ENCODE measurements around the gene POLE2.
"Not testable (repeated sequence)": the region's sequence is repeated elsewhere in the genome, so short reads cannot be mapped to it uniquely, and the experiment has no call there.

POLE2 gene

GRCh38 chr14:49657500-49657899 lies 30.5 kb downstream of the POLE2 start:
- not testable (repeated sequence) for H3K9ac ChIP-seq (ENCODE audit: low read length); H3K9me3 ChIP-seq (ENCODE audit: control insufficient read depth, low read length); DNase-seq (ENCODE audit: low read depth); H3K27me3 ChIP-seq (replicated peaks; ENCODE audit: control insufficient read depth, insufficient read depth, low read length); H3K36me3 ChIP-seq (ENCODE audit: control insufficient read depth, insufficient read depth, low read length, severe bottlenecking); H3K4me1 ChIP-seq (ENCODE audit: control insufficient read depth, insufficient read depth, low read length); H3K4me3 ChIP-seq (ENCODE audit: low read length)

- H3K27me3 ChIP-seq (replicated peaks; ENCODE audit: control insufficient read depth, insufficient read depth, low read length), result no peaks in the 10 kb centered on the region
- no peak overlapping the region for H3K9ac ChIP-seq (ENCODE audit: low read length)
- H3K36me3 ChIP-seq (ENCODE audit: control insufficient read depth, insufficient read depth, low read length, severe bottlenecking), result no peaks in the 10 kb centered on the region
- no peak overlapping the region for H3K4me3 ChIP-seq (ENCODE audit: low read length)
- no peak for DNase-seq (ENCODE audit: low read depth)
- H3K4me1 ChIP-seq (ENCODE audit: control insufficient read depth, insufficient read depth, low read length), result no peaks in the 10 kb centered on the region
- H3K9me3 ChIP-seq (ENCODE audit: control insufficient read depth, low read length), result no peaks in the 10 kb centered on the region
Observed at GRCh38 chr14:49654511-49654910, 33.5 kb downstream of the POLE2 start.

GRCh38 chr14:49653508-49653907 lies 34.5 kb downstream of the POLE2 start:
- no peaks in the 10 kb centered on the region for H3K4me1 ChIP-seq (ENCODE audit: control insufficient read depth, insufficient read depth, low read length)
- no peaks in the 10 kb centered on the region for H3K27me3 ChIP-seq (replicated peaks; ENCODE audit: control insufficient read depth, insufficient read depth, low read length)
- no peak for DNase-seq (ENCODE audit: low read depth)
- no peaks in the 10 kb centered on the region for H3K9me3 ChIP-seq (ENCODE audit: control insufficient read depth, low read length)
- no peak overlapping the region for H3K4me3 ChIP-seq (ENCODE audit: low read length)
- H3K36me3 ChIP-seq (ENCODE audit: control insufficient read depth, insufficient read depth, low read length, severe bottlenecking), result no peaks in the 10 kb centered on the region
- no peak overlapping the region for H3K9ac ChIP-seq (ENCODE audit: low read length)

- no peaks in the 10 kb centered on the region for H3K9me3 ChIP-seq (ENCODE audit: control insufficient read depth, low read length)
- H3K4me1 ChIP-seq (ENCODE audit: control insufficient read depth, insufficient read depth, low read length), result peaks cover 19% of the 10 kb centered on the region
- H3K27me3 ChIP-seq (replicated peaks; ENCODE audit: control insufficient read depth, insufficient read depth, low read length), result no peaks in the 10 kb centered on the region
- no peak overlapping the region for H3K4me3 ChIP-seq (ENCODE audit: low read length)
- H3K36me3 ChIP-seq (ENCODE audit: control insufficient read depth, insufficient read depth, low read length, severe bottlenecking), result peaks cover 14% of the 10 kb centered on the region
- no peak overlapping the region for H3K9ac ChIP-seq (ENCODE audit: low read length)
- no peak for DNase-seq (ENCODE audit: low read depth)
Observed at GRCh38 chr14:49642163-49642562, 45.9 kb downstream of the POLE2 start.

DNA sequence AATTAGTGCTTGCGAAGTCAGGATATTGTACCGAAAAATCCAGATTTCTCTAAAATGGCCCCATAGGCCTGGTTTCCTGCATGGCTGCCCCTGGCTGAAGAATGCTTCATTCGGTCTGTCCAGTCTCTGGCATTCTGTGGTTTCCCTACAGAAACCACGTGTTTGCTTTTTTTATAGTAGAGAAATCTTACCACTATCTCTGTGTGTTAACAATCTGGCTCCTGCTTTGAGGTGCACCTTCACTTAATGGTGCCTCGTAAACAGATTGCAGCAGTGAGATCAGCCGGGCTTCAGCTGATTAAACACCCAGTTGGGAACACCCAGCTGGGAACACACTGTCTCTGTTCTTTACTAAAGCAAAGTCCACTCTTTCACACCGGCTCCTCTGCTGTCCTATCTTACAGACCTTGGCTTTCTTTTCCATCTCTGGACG lies 46.3 kb downstream of the POLE2 start:
- H3K36me3 ChIP-seq (ENCODE audit: control insufficient read depth, insufficient read depth, low read length, severe bottlenecking), result peaks cover 14% of the 10 kb centered on the region
- H3K27me3 ChIP-seq (replicated peaks; ENCODE audit: control insufficient read depth, insufficient read depth, low read length), result no peaks in the 10 kb centered on the region
- DNase-seq (ENCODE audit: low read depth), result no peak
- no peak overlapping the region for H3K4me3 ChIP-seq (ENCODE audit: low read length)
- H3K9ac ChIP-seq (ENCODE audit: low read length), result no peak overlapping the region
- no peaks in the 10 kb centered on the region for H3K9me3 ChIP-seq (ENCODE audit: control insufficient read depth, low read length)
- peaks cover 23% of the 10 kb centered on the region for H3K4me1 ChIP-seq (ENCODE audit: control insufficient read depth, insufficient read depth, low read length)

GRCh38 chr14:49640540-49641417 lies 47.2 kb downstream of the POLE2 start:
- Histone ChIP-seq H3K9me3 (ENCODE audit: control insufficient read depth, low read length) (no peaks in the 10 kb centered on the region), H3K36me3 (ENCODE audit: control insufficient read depth, insufficient read depth, low read length, severe bottlenecking) (peaks cover 14% of the 10 kb centered on the region), H3K4me1 (ENCODE audit: control insufficient read depth, insufficient read depth, low read length) (peaks cover 33% of the 10 kb centered on the region), H3K27me3 (replicated peaks; ENCODE audit: control insufficient read depth, insufficient read depth, low read length) (no peaks in the 10 kb centered on the region), H3K4me3 (ENCODE audit: low read length) (no peak overlapping the region), H3K9ac (ENCODE audit: low read length) (no peak overlapping the region)
- no peak for DNase-seq (ENCODE audit: low read depth)

GRCh38 chr14:49637534-49638078 lies 50.4 kb downstream of the POLE2 start:
- no peak for DNase-seq (ENCODE audit: low read depth)
- H3K27me3 ChIP-seq (replicated peaks; ENCODE audit: control insufficient read depth, insufficient read depth, low read length), result no peaks in the 10 kb centered on the region
- peaks cover 34% of the 10 kb centered on the region for H3K4me1 ChIP-seq (ENCODE audit: control insufficient read depth, insufficient read depth, low read length)
- H3K36me3 ChIP-seq (ENCODE audit: control insufficient read depth, insufficient read depth, low read length, severe bottlenecking), result peaks cover 14% of the 10 kb centered on the region
- no peak overlapping the region for H3K9ac ChIP-seq (ENCODE audit: low read length)
- H3K4me3 ChIP-seq (ENCODE audit: low read length), result no peak overlapping the region
- H3K9me3 ChIP-seq (ENCODE audit: control insufficient read depth, low read length), result no peaks in the 10 kb centered on the region

GRCh38 chr14:49636866-49637265 lies 51.1 kb downstream of the POLE2 start:
- Histone ChIP-seq H3K4me1 (ENCODE audit: control insufficient read depth, insufficient read depth, low read length) (peaks cover 33% of the 10 kb centered on the region), H3K27me3 (replicated peaks; ENCODE audit: control insufficient read depth, insufficient read depth, low read length) (no peaks in the 10 kb centered on the region), H3K9ac (ENCODE audit: low read length) (no peak overlapping the region), H3K9me3 (ENCODE audit: control insufficient read depth, low read length) (no peaks in the 10 kb centered on the region), H3K36me3 (ENCODE audit: control insufficient read depth, insufficient read depth, low read length, severe bottlenecking) (peaks cover 14% of the 10 kb centered on the region), H3K4me3 (ENCODE audit: low read length) (no peak overlapping the region)
- no peak for DNase-seq (ENCODE audit: low read depth)

- H3K27me3 ChIP-seq (replicated peaks; ENCODE audit: control insufficient read depth, insufficient read depth, low read length), result no peaks in the 10 kb centered on the region
- peaks cover 13% of the 10 kb centered on the region for H3K36me3 ChIP-seq (ENCODE audit: control insufficient read depth, insufficient read depth, low read length, severe bottlenecking)
- H3K9me3 ChIP-seq (ENCODE audit: control insufficient read depth, low read length), result no peaks in the 10 kb centered on the region
- peak within 1 kb of the TSS; percentile 99 for H3K4me3 ChIP-seq (ENCODE audit: low read length)
- H3K4me1 ChIP-seq (ENCODE audit: control insufficient read depth, insufficient read depth, low read length), result peaks cover 24% of the 10 kb centered on the region
- peak; percentile 86 for DNase-seq (ENCODE audit: low read depth)
- H3K9ac ChIP-seq (ENCODE audit: low read length), result peak within 1 kb of the TSS; percentile 98
Observed at GRCh38 chr14:49634547-49635334, 53.3 kb downstream of the POLE2 start, which contains the start of gene DNAAF2. Gene DNAAF2, minus strand, starts transcription at chr14:49635244. Its CDS starts 95 bp downstream, at chr14:49635149.

DNA sequence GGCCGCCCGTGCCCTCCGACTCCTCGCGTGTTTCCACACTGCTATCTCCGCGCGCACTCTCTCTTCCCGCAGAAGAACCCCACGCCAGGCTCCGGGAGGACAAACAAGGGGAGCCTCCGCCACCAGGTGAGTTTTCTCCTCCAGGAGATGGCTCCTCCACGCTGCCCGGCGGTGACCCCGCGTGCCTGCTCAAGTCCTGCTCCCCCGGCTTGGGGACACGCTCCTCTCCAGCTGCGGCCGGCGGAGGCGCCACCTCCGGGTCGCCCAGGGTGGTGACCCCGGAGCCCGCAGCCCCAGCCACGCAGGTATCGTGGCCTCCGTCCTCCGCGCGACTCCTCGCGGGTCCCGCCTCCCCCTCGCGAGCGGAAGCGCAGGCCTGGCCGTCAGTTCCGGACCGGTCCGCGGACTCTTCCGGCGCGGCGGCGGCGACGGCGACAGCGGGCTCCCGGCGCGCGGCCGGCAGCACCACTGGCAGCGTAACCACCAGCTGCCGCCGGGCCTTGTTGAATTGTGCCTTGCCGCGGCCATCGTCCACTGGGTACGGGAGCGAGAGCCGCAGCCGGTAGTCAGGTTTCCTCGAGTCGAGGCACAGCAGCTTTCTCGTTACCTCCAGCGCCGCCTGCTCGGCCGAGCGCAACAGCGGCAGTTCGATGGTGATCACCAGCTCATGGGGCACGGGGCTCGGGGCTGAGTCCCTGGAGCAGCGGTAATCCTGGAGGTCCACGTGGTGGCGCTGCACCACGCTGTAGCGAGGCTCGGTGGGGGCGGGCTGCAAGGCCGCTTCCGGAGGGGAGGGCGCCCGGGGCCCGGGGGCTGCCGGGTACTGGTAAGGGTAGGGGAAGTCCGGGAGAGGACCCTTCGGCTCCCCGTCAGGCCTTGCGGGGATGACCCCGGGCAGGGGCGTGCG lies 54.1 kb downstream of the POLE2 start:
- Histone ChIP-seq H3K27me3 (replicated peaks; ENCODE audit: control insufficient read depth, insufficient read depth, low read length) (no peaks in the 10 kb centered on the region), H3K9me3 (ENCODE audit: control insufficient read depth, low read length) (no peaks in the 10 kb centered on the region), H3K36me3 (ENCODE audit: control insufficient read depth, insufficient read depth, low read length, severe bottlenecking) (peaks cover 7% of the 10 kb centered on the region), H3K4me1 (ENCODE audit: control insufficient read depth, insufficient read depth, low read length) (peaks cover 24% of the 10 kb centered on the region), H3K4me3 (ENCODE audit: low read length) (peak overlapping the region; percentile 99), H3K9ac (ENCODE audit: low read length) (peak overlapping the region; percentile 98)
- DNase-seq (ENCODE audit: low read depth), result peak; percentile 98
